ENCODE results near the gene ANGPTL4.

DNA sequence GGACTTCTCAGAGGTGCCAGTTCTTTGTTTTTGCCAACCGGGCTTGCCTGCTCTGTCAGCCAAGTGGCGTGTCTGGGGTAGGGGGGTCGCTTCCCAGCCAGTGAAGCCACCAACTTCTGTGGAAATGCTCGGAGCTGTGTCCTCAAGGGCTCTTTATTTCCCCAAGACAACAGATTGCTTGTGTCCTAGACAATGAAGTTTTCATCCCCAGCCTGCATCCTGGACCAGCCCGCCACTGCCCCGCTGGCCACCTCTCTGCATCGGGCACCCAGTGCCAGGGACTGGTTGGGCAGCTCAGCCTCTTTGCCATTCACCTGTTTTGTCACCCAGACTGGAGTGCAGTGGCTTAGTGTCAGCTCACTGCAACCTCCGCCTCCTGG, 29.9 kb downstream of the ANGPTL4 start:
- TF ChIP-seq, protein P1, sequence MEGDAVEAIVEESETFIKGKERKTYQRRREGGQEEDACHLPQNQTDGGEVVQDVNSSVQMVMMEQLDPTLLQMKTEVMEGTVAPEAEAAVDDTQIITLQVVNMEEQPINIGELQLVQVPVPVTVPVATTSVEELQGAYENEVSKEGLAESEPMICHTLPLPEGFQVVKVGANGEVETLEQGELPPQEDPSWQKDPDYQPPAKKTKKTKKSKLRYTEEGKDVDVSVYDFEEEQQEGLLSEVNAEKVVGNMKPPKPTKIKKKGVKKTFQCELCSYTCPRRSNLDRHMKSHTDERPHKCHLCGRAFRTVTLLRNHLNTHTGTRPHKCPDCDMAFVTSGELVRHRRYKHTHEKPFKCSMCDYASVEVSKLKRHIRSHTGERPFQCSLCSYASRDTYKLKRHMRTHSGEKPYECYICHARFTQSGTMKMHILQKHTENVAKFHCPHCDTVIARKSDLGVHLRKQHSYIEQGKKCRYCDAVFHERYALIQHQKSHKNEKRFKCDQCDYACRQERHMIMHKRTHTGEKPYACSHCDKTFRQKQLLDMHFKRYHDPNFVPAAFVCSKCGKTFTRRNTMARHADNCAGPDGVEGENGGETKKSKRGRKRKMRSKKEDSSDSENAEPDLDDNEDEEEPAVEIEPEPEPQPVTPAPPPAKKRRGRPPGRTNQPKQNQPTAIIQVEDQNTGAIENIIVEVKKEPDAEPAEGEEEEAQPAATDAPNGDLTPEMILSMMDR (IDR thresholded peaks at IDR 0.05; ENCODE audit: low read depth, low read length) = no peak
- TF ChIP-seq MYC (IDR thresholded peaks at IDR 0.05; ENCODE audit: low read depth, low read length) (no peak), POLR2A (IDR thresholded peaks at IDR 0.05; ENCODE audit: extremely low read depth, insufficient read length) (no peak), MAX (IDR thresholded peaks at IDR 0.05; ENCODE audit: low read depth, low read length) (no peak)
